Right cardiac atrium (tissue), 5 donors: ENCODE measurements around the gene CRYGS. TPM values are rescaled to one million over a fixed set of nuclear protein-coding genes. Genes with fewer than 3 reads are reported as not detected.
"Not testable (repeated sequence)": the region's sequence is repeated elsewhere in the genome, so short reads cannot be mapped to it uniquely, and the experiment has no call there.

Source experiments
- ATAC-seq, 2 donors: fragments of 200-7000 bp; cut with Tn5 transposase; one replicate each; pipeline versions ENCODE4 v1.8.0 to v1.9.1; 2020; ENCODE audit warnings: moderate library complexity in 2 of 2, mild to moderate bottlenecking in 1 of 2
- DNase-seq, 3 donors: peaks; one replicate each; pipeline ENCODE4 v3.0.0-alpha.2; 2020
- H3K27ac ChIP-seq: one replicate; pipeline ENCODE4 v1.5.1; 2013; ENCODE audit warnings: mild to moderate bottlenecking, low read length, control low read depth, moderate library complexity
- H3K27me3 ChIP-seq: one replicate; pipeline ENCODE4 v1.6.1; 2013; ENCODE audit not compliant: control insufficient read depth, insufficient read depth
- H3K4me1 ChIP-seq: one replicate; pipeline ENCODE4 v1.6.1; 2013; ENCODE audit warnings: low read length; ENCODE audit not compliant: control insufficient read depth, insufficient read depth
- H3K4me3 ChIP-seq: one replicate; pipeline ENCODE4 v1.5.1; 2013; ENCODE audit warnings: low read length, control low read depth
- H3K9me3 ChIP-seq: one replicate; pipeline ENCODE4 v1.6.1; 2013; ENCODE audit warnings: low read length; ENCODE audit not compliant: control insufficient read depth
- WGBS: extraction: QIAGEN DNeasy Blood & Tissue Kit; methylation state at CpG from one replicate; pipeline ENCODE4 v1.1.7; 2013; 5-methylcytosine and 5-hydroxymethylcytosine counted together
- intact Hi-C, 4 donors: fragments of 100-400 bp; cut with DNase I; formaldehyde crosslinking; loops; one replicate each; pipeline versions ENCODE4 v1.11.0 to v1.14.0; 2022 to 2023
- polyA plus RNA-seq: library from polyadenylated mRNA; stranded (reverse); fragments of 200-250 nt; gene quantifications from one replicate; pipeline ENCODE4 v1.2.3, GENCODE V29; 2013
- total RNA-seq, 4 donors: library from RNA; stranded (reverse); fragmentation: NEBNext Ultra II Directional; extraction: Animal tissue kit (Norgen Biotek cat#: 25700); gene quantifications; one replicate each; pipeline ENCODE4 v1.2.1, GENCODE V29; 2021
- donor health status: healthy with polysubstance abuse.
- donor health status: DM: no; HTN: yes; CAD: no.
- donor health status: DM: no; HTN: no; CAD: no.
- donor health status: DM: no; HTN: yes; CAD: no; lungs with severe emphysema.
- donor health status: DM: yes; HTN: yes; CAD: no.

Gene CRYGS
- total and polyA plus RNA-seq, 5 donors, result 1.3 to 2.0 (median 1.8) TPM

DNA sequence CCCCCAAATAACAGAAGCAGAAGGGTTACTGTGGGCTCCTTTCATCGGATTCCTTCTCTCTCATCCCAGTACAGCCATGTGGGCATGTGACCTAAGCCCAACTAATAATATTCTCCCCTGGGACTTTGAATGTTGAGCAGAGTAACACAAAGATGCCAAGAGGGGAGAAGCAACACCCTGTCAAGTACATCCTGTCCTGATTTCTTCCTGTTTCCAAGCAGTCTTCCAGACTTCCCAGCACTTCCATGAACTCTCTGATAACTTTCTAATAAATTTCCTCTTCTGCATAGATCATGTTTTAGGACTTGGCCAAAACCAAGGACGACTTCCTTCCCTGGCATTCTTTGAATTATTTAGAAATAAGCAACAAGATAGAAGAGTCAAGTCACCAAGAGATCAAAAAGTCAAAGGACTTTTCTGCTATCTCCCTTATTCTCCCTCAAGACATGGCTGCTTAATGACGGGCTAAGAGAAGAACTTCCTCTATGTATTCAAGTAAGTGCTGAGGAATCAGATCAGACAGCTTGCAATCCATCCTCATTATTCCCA is 37.9 kb downstream of the CRYGS start:
- peaks cover 9% of the 10 kb centered on the region for H3K4me1 ChIP-seq
- no peak for DNase-seq
- H3K4me3 ChIP-seq, result no peak overlapping the region
- no peaks in the 10 kb centered on the region for H3K27me3 ChIP-seq
- no peaks in the 10 kb centered on the region for H3K9me3 ChIP-seq
- WGBS, result 41% methylated on average over 3 of the region's 3 CpGs
- peak; percentile 70 to 79 for ATAC-seq
- intact Hi-C loops, result no loop called here
- H3K27ac ChIP-seq, result no peak overlapping the region

DNA sequence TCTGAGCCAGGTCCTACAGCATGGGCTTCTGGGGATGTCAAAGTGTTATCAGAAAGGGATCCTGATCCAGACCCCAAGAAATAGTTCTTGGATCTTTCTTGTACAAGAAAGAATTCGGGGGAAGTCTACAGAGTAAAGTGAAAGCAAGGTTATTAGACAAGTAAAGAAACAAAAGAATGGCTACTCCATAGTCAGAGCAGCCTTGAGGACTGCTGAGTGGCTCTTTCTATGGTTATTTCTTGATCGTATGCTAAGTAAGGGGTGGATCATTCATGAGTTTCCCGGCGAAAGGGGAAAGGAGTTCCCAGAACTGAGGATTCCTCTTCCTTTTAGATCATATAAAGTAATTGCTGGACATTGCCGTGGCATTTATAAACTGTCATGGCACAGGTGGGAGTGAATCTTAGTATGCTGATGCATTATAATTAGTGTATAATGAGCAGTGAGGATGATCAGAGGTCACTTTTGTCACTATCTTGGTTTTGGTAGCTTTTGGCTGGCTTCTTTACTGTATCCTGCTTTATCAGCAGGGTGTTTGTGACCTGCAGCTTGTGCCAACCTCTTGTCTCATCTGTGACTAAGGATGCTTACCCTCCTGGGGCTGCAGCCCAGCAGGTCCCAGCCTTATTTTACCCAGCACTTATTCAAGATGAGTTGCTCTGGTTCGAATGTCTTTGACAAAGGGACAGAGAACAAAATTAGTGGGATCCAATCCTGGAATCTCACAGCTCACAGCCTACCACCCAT is 41.0 kb downstream of the CRYGS start:
- ATAC-seq, result peak in 1 of 2 donors; percentile 8

DNA sequence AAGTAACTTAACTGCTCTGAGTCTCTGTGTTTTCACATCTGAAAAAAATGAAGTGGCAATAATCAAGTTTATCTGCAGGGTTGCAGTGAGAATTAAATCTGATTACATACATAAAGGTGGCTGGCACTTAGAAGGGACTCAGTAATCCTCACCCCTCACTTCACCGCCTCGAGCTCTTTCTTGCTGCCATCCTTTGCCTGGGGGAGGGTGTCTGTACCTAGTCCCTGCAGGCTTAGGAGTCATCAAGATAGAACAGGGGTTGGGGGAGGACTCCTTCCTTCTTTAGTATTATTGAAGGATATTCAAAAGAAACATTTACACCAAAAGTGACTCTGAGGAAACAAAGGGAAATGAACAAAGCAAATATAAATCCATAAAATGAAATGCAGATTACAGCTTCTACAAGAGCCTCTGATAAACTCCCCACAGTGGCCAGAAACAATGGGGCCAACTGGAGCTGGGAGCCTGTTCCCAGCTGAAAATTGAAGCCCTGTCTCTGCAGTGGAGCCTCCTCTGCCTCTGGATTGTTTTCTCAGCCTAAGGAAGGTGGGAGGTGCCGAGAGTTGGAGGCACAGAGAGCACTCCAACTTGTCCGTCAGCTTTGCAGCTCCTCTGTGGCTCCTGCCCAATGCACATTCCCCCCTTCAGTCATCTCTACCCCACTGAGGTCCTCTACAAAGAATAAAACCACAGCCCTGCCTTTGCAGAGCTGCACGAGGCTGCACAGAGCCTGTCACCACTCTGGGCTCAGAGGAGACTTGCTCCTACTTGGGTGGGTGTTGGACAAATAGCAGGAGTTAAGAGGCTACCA is 41.8 kb downstream of the CRYGS start:
- Histone ChIP-seq H3K4me3 (no peak overlapping the region), H3K9me3 (no peaks in the 10 kb centered on the region), H3K27me3 (no peaks in the 10 kb centered on the region), H3K4me1 (peaks cover 9% of the 10 kb centered on the region), H3K27ac (no peak overlapping the region)
- WGBS, result 38% methylated on average over 5 of the region's 5 CpGs
- intact Hi-C loops, result no loop called here
- ATAC-seq (peak in 1 of 2 donors; percentile 51), DNase-seq (no peak)

More for the DNA sequence above, 41.0 kb downstream of the CRYGS start:
- no peak for DNase-seq
- WGBS, result 39% methylated on average over 6 of the region's 6 CpGs
- H3K27me3 ChIP-seq, result no peaks in the 10 kb centered on the region
- H3K4me3 ChIP-seq, result no peak overlapping the region
- H3K4me1 ChIP-seq, result peaks cover 9% of the 10 kb centered on the region
- no peaks in the 10 kb centered on the region for H3K9me3 ChIP-seq
- H3K27ac ChIP-seq, result peak overlapping the region; percentile 4
- intact Hi-C loops, result no loop called here

DNA sequence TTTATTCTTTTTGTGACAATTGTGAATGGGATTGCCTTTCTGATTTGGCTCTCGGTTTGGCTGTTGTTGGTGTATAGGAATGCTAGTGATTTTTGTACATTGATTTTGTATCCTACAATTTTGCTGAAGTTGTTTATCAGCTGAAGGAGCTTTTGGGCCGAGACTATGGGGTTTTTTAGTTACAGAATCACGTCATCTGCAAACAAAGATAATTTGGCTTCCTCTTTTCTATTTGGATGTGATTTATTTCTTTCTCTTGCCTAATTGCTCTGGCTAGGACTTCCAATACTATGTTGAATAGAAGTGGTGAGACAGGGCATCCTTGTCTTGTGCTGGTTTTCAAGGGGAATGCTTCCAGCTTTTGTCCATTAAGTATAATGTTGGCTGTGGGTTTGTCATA is 44.2 kb downstream of the CRYGS start:
- ATAC-seq, H3K27me3 ChIP-seq, intact Hi-C loops, DNase-seq, H3K9me3 ChIP-seq, H3K27ac ChIP-seq, H3K4me3 ChIP-seq: not testable (repeated sequence)
- 65% methylated on average over 3 of the region's 3 CpGs for WGBS
- H3K4me1 ChIP-seq, result peaks cover 11% of the 10 kb centered on the region

DNA sequence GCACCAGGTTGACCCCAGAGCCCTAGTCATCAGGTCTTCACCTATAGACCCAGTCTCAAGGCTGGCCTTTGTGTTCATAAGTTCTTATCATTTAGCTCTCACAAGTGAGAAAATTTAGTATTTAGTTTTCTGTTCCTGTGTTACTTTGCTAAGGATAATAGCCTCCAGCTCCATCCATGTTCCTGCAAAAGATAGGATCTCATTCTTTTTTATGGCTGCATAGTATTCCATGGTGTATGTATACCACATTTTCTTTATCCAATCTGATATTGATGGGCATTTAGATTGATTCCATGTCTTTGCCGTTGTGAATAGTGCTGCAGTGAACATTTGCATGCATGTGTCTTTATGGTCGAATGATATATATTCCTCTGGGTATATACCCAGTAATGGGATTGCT is 46.2 kb downstream of the CRYGS start:
- H3K27ac ChIP-seq, H3K27me3 ChIP-seq, H3K4me3 ChIP-seq, ATAC-seq, DNase-seq, intact Hi-C loops, H3K4me1 ChIP-seq, H3K9me3 ChIP-seq: not testable (repeated sequence)
- WGBS, result 95% methylated on average over 2 of the region's 2 CpGs

DNA sequence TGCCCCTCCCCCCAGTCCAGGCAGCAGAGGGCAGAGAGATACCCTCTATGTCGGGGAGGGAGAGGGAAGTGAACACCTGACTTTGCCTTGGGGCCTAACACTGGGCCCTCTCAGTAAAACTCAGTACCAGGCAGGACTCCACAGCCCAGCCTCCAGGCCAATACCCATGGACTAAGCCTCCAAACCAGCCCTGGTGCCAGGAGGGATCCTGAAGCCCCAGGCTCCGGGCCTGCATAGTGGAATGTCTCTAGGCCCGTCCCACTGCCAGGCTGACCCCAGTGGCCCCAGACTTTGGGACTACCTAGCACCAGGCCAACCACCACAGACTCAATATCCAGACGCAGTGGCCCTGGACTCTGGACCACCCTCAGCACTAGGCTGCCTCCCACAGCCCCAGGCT is 46.6 kb downstream of the CRYGS start:
- no peaks in the 10 kb centered on the region for H3K27me3 ChIP-seq
- DNase-seq (no peak), ATAC-seq (no peak)
- 96% methylated on average over 4 of the region's 4 CpGs for WGBS
- no peak overlapping the region for H3K27ac ChIP-seq
- H3K4me1 ChIP-seq, result peaks cover 3% of the 10 kb centered on the region
- H3K4me3 ChIP-seq, result no peak overlapping the region
- H3K9me3 ChIP-seq, result no peaks in the 10 kb centered on the region
- intact Hi-C loops, result no loop called here

DNA sequence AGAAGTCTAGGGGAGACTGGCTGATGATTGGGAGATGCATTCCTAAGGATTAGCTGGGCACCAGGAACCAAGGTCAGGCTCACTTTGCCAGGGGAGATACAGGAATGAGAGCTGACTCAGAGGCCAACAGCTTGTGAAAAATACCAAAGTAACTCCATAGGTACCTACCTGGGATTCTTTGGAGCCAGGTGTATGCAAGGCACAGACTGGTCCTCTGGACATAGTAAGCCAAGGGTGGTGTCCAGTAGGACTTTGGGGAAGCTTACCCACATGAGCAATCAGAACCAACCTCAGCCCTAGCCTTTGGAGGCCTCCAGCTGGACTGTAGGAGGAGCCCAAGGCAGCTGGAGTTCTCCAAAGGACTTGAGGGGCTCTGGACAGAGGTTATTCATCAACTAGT is 47.5 kb downstream of the CRYGS start:
- DNase-seq (no peak), ATAC-seq (no peak)
- intact Hi-C loops, result no loop called here

DNA sequence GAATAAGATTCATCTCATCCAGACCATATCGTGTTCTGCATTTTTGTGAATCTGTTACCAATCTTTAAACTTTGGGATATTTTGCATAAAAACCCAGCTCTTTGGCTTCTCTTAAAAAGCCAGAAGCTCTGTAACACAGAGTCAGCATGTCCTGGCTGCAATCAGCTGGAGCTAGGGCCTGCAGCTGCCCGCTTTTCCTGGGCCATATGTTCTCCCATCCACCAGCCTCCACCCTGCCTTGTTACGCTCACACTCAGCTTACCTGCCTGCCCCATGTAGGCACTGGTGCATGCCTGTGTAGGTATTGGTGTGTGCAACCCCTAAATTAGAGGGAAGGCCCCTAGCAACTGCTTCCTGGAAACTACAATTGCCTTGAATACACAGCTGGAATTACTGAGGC is 48.2 kb downstream of the CRYGS start:
- 95% methylated on average over 3 of the region's 3 CpGs for WGBS
- no peak overlapping the region for H3K27ac ChIP-seq
- no peak for ATAC-seq

More for the DNA sequence above, 47.5 kb downstream of the CRYGS start:
- H3K27ac ChIP-seq, result no peak overlapping the region
- H3K9me3 ChIP-seq, result no peaks in the 10 kb centered on the region
- no peak overlapping the region for H3K4me3 ChIP-seq
- H3K27me3 ChIP-seq, result no peaks in the 10 kb centered on the region
- H3K4me1 ChIP-seq, result peaks cover 2% of the 10 kb centered on the region

DNA sequence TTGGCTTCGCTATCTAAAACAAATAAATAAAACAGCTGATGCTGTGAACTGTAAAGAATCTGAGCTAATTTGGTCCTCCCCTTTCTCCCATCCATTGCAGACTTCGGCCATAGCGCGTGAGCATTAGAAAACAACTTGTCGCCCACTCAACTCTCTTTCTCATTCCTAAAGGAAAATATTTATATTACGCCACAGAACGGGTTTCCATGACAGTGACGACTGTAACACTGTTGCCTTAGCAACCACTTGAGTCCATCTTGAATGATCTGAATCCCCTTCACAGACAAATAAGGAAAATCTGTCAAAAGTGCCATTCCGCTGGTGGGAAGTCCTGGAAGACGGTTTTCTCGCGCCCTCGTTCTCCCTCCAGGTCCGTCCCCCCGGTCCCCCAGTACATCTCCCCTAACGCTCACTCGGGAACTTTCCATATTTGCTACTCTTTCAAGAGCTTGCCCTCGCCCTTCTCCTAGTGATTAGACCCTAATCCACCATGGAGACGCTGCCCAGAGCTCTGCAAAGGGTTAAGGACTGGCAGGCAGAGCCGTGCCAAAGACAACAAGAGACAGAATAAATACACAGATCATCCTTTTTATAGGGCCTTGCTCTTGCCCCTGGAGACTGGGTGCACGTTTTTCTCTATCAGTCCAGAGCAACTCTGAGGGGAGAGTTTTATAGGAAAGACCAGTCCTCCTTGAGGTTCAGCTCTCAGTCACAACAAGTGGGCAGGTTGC is 50.5 kb downstream of the CRYGS start:
- H3K4me1 ChIP-seq, result peaks cover 2% of the 10 kb centered on the region
- H3K27me3 ChIP-seq, result no peaks in the 10 kb centered on the region
- 65% methylated on average over 21 of the region's 21 CpGs for WGBS
- H3K9me3 ChIP-seq, result no peaks in the 10 kb centered on the region
- intact Hi-C loops, result no loop called here
- H3K27ac ChIP-seq, result peak overlapping the region; percentile 8
- no peak overlapping the region for H3K4me3 ChIP-seq
- no peak for DNase-seq
- peak in 1 of 2 donors; percentile 28 for ATAC-seq

More for the DNA sequence above, 48.2 kb downstream of the CRYGS start:
- peaks cover 2% of the 10 kb centered on the region for H3K4me1 ChIP-seq
- no peak for DNase-seq
- intact Hi-C loops, result no loop called here
- H3K9me3 ChIP-seq, result no peaks in the 10 kb centered on the region
- no peak overlapping the region for H3K4me3 ChIP-seq
- H3K27me3 ChIP-seq, result no peaks in the 10 kb centered on the region

DNA sequence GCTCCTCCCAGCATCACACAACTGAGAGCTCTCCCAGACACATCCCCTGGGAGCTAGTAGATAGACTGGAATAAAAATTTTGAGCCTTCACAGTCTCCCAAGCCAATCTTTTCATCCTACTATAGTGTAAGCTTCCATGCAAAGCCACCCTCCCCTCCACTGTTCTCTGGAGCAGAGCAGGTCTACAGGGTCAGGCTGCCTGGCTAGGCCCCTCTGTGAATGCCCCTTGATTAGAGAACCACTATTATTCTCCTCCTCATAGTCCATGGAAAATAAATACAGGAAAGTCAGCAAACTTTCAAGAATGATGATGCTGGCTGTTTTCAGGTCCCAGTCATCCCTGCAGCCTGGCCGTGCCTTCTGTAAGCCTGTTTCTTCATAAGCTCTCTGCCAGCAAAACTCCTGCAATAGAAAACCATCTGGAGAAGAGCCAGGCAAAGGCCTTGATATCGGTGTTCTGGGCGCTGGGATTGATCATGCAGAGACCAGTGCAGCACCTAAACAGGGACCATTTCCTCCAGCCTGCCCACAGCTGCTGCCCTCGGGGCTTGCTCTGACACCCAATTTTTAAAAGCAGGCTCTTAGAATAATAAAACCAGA is 51.7 kb downstream of the CRYGS start:
- DNase-seq, result no peak
- H3K27me3 ChIP-seq, result no peaks in the 10 kb centered on the region
- H3K4me3 ChIP-seq, result no peak overlapping the region
- peaks cover 2% of the 10 kb centered on the region for H3K4me1 ChIP-seq
- no peaks in the 10 kb centered on the region for H3K9me3 ChIP-seq
- WGBS, result 74% methylated on average over 4 of the region's 4 CpGs
- no peak for ATAC-seq
- no peak overlapping the region for H3K27ac ChIP-seq
- intact Hi-C loops, result no loop called here
